A549 (cell line): Measurements from ENCODE around the gene ECE1.

Source experiments
- MAX ChIP-seq: IDR thresholded peaks from 2 replicates; pipeline ENCODE4 v1.6.1; 2012
- PHF8 ChIP-seq: fragments of 200-600 bp; sonication (generic); IDR thresholded peaks from 2 replicates; pipeline ENCODE4 v1.6.1; 2016; ENCODE audit warnings: low read depth, mild to moderate bottlenecking, antibody characterized with exemption, moderate library complexity, borderline replicate concordance
- POLR2A ChIP-seq: IDR thresholded peaks from 2 replicates; pipeline ENCODE4 v1.6.1; 2012; ENCODE audit warnings: mild to moderate bottlenecking, low read length
- TF ChIP-seq, protein P1 (sequence below): fragments of >200 bp; sonication (Bioruptor Twin); formaldehyde crosslinking; IDR thresholded peaks from 3 replicates; pipeline ENCODE4 v1.5.1; 2016
- TF ChIP-seq, protein P2 (sequence below): fragments of 200-600 bp; sonication (generic); IDR thresholded peaks from 2 replicates; pipeline ENCODE4 v1.6.1; 2016; ENCODE audit warnings: antibody characterized with exemption, mild to moderate bottlenecking, moderate library complexity

- TF ChIP-seq MAX (no peak), PHF8 (no peak), POLR2A (no peak)
- TF ChIP-seq, protein P1, sequence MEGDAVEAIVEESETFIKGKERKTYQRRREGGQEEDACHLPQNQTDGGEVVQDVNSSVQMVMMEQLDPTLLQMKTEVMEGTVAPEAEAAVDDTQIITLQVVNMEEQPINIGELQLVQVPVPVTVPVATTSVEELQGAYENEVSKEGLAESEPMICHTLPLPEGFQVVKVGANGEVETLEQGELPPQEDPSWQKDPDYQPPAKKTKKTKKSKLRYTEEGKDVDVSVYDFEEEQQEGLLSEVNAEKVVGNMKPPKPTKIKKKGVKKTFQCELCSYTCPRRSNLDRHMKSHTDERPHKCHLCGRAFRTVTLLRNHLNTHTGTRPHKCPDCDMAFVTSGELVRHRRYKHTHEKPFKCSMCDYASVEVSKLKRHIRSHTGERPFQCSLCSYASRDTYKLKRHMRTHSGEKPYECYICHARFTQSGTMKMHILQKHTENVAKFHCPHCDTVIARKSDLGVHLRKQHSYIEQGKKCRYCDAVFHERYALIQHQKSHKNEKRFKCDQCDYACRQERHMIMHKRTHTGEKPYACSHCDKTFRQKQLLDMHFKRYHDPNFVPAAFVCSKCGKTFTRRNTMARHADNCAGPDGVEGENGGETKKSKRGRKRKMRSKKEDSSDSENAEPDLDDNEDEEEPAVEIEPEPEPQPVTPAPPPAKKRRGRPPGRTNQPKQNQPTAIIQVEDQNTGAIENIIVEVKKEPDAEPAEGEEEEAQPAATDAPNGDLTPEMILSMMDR = no peak
- TF ChIP-seq, protein P2, sequence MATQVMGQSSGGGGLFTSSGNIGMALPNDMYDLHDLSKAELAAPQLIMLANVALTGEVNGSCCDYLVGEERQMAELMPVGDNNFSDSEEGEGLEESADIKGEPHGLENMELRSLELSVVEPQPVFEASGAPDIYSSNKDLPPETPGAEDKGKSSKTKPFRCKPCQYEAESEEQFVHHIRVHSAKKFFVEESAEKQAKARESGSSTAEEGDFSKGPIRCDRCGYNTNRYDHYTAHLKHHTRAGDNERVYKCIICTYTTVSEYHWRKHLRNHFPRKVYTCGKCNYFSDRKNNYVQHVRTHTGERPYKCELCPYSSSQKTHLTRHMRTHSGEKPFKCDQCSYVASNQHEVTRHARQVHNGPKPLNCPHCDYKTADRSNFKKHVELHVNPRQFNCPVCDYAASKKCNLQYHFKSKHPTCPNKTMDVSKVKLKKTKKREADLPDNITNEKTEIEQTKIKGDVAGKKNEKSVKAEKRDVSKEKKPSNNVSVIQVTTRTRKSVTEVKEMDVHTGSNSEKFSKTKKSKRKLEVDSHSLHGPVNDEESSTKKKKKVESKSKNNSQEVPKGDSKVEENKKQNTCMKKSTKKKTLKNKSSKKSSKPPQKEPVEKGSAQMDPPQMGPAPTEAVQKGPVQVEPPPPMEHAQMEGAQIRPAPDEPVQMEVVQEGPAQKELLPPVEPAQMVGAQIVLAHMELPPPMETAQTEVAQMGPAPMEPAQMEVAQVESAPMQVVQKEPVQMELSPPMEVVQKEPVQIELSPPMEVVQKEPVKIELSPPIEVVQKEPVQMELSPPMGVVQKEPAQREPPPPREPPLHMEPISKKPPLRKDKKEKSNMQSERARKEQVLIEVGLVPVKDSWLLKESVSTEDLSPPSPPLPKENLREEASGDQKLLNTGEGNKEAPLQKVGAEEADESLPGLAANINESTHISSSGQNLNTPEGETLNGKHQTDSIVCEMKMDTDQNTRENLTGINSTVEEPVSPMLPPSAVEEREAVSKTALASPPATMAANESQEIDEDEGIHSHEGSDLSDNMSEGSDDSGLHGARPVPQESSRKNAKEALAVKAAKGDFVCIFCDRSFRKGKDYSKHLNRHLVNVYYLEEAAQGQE = no peak
Measured at GRCh38 chr1:21206117-21206516, 84.1 kb downstream of the ECE1 start.
